ENCODE measurements around the gene PNPLA7.
"Not testable (repeated sequence)": the region's sequence is repeated elsewhere in the genome, so short reads cannot be mapped to it uniquely, and the experiment has no call there.

Gene PNPLA7

DNA sequence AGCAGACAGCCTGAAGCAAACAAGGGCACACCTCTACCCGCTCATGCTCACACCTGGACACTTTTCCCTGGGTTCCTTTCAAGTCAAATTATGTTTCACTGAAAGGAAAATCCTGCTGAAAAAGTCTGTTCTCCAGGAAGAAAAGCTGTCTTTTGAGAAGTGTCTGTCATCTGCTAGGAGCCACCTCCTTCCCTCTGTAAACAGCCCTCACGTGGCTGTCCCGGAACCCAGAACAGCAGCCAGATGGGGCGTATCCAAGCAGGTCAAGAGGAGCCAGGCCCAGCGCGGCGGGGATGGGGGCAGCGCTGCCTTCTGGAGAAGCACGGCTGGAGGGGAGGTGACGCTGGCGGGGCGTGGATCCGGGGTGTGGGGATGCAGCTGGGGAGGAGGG lies at the start of gene PNPLA7:
Gene PNPLA7, minus strand, starts transcription at position 172 of the 391 bp plus-strand sequence. CDS start 205 bp downstream, outside the sequence.
- peak in 1 of 2 donors; percentile 14 for DNase-seq (ENCODE audit: low read depth in 2 of 2, low spot score in 1 of 2)

DNA sequence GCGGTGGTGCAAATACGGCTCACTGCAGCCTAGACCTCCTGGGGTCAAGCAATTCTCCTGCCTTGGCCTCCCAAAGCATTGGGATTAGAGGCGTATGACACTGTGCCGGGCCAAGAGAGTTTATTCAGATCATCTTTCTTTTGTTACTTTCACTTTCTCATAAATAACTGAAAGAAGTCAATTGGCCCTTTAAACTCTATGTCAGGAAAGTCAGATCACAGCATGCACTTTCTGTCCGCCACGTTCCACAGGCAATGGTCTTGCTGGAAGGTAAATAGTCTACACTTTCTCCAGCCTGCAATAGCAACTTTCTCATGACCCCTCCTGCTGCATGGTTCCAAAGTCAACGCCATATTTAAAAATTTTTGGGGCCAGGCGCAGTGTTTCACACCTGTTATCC lies 48.7 kb upstream of the PNPLA7 start:
- DNase-seq (ENCODE audit: low read depth in 2 of 2, low spot score in 1 of 2), result no peak

DNA sequence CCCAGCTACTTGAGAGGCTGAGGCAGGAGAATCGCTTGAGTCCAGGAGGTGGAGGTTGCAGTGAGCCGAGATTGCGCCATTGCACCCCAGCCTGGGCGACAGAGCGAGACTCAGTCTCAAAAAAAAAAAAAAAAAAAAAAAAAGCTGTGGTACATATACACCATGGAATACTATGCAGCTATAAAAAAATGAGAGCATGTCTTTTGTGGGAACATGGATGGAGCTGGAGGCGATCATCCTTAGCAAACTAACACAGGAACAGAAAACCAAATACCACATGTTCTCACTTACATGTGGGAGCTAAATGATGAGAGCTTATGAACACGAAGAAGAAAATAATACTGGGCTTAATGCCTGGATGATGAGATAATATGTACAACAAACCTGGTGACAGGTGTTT lies 46.4 kb upstream of the PNPLA7 start:
- DNase-seq (ENCODE audit: low read depth in 2 of 2, low spot score in 1 of 2), result not testable (repeated sequence)

DNA sequence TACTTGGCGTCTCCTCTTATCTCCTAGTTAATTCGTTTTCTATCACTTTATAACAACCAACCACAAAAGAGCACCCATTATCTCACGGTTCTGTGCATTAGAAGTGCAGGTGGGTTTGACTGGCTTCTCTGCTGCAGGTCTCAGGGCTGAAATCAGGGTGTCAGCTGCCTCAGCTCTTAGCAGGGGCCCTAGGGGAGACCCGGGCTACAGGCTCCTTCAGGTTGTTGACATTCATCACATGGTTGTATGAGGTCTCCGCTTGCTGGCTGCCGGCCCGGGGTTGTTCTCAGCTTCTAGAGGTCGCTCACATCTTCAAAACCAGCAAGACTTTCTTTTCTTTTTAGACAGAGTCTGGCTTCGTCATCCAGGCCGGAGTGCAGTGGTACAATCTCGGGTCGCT lies 43.0 kb upstream of the PNPLA7 start:
- DNase-seq (ENCODE audit: low read depth in 2 of 2, low spot score in 1 of 2), result no peak

DNA sequence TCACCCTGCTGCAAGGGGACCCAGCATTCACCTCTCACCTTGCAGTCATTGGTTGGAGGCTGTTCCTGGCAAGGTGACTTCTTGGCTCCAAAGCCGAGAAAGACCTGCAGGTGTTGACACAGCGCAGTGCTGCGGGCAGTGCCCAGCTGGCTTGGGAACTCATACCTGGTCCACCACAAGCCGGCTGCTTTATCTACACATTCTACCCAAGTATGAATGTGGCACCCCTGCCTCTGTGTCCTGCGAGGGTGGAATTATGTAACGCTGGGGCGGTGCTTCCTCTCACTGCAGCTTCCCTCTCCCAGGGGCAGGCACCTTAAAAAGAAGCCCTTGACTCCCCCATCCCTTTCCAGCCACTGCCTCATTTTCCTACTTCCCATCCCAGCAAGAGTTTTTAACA lies 42.6 kb upstream of the PNPLA7 start:
- DNase-seq (ENCODE audit: low read depth in 2 of 2, low spot score in 1 of 2), result no peak

DNA sequence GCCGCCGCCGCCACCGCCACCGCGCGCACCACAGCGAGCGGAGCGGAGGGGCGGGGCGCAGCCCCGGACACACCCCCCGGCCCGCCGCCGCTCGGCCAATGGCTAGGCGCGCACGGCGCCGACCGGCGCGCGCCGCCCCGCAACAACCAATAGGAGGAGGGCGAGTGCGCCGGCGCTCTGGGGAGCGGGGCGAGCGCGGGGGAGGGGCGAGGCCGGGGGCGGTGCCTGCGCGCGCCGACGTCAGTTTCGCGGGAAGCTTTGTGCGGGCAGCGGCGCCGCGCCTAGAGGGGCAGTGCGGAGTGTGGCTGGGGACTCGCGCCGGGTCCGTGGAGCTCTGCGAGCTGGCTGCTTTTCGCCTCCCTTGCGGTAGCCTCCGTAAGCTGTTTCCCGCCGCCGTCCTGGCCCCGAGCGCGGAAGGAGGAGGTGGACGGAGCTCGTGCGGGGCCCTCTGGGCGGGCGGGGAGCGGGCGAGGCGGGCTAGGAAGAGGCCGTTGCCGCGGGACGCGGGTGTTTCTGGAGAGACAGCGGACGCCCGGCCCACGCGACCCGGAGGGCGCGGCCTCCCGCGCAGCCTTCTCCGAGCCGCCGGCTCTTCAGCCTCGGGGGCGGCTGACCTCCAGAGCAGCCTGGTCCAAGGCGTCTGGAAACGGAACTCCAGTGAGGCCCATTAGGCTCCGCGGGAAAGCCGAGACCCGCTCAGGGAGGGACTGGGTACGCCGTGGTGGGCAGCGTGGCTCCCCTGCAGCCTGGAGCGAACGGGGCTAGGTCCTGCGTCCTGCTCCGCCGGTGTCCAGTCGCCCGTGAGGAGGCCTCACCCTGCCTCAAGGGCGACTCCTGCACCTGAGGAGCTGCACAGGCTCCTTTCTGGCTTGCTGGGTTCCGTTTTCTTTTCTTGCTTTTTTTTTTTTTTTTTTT lies 40.5 kb upstream of the PNPLA7 start, which contains the start of gene ZMYND19:
Gene ZMYND19, minus strand, starts transcription at position 44 of the 915 bp plus-strand sequence. CDS start 249 bp downstream, outside the sequence.
- peak; percentile 73 to 84 for DNase-seq (ENCODE audit: low read depth in 2 of 2, low spot score in 1 of 2)

DNA sequence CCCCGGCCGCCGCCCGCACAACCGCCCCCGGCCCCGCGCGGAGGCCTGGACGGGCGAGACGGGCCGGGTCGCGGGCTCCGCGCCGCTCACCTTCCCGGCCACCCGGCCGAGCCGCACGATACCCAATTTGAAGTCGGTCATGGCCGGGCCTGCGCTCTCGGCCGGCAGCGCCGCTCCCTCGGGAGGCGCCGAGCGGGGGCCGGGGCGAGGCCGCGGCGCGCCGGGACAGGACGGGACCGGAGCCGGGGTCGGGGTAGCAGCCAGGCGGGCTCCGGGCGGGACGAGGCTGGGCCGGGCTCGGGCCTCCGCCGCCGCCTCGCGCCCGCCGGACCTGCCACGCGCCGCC lies 39.9 kb upstream of the PNPLA7 start:
- no peak for DNase-seq (ENCODE audit: low read depth in 2 of 2, low spot score in 1 of 2)

DNA sequence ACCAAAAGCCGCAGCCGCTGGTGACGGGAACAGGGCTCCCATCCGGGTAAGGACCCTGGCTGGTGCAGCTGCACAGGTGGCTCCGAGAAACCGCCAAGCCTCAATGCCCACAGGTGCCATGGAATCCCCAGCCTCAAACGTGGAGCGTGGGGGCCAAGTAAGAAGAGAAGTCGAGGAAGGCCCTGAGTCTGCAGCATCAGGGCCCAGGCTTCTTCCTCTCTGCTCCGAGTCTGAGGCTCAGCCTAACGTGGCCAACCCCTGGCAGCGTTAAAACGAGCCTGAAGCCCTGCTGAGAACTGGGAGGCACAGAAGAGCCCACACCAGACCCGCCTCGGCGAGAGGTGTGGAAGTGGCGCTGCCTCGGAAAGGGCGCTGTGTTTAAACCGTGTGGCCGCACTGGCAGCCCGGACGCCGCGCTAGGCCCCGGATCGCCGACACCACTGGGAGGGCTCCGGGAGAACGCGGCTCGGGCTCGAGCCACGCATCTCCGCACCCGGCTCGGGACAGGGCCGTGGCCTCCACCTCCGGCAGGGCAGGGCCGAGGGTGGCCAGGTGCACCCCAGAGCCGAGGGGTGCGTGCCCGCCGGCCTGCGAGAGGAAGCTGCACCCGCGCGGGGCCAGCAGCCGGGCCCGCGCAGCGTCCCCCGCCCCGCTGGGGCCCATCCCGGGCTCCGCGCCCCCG lies 39.4 kb upstream of the PNPLA7 start:
- DNase-seq (ENCODE audit: low read depth in 2 of 2, low spot score in 1 of 2), result no peak

DNA sequence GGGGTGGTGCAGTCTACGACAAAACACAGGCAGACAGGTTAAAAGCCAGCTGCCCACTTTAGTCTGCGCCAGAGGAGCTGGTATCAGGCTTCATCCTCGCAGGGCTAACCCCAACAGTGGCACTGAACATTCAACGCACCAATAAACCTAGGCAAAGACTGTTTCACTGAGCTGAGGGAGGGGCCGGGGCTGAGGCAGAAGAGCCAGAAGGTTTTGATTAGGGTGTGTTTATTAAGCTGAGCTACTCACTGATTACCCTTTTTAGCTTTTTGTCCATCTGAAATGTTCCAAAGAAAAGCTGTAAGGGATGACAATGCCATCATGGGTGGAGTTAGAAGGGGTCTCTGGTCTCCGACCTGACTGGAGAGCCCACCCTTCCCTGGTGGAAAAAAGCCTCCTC lies 38.7 kb upstream of the PNPLA7 start:
- DNase-seq (ENCODE audit: low read depth in 2 of 2, low spot score in 1 of 2), result no peak

DNA sequence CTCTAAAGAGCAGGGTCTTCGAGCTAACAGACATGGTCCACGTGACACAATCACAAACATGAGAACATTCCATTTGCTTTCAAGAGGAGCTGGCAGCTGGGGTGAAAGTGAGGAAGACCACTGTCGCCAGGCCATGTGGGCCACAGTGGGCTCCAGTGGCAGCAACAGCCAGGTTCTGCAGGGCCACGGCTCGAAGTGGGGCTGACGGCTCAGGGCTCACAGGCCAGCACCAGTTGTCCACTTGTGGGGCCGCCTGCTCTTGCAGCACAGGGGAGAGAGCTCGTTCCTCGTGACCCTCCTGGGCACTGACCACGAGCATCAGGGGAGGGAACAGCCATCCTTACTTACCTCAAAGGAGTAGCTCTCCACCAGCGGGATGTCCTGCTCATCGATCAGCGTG lies 38.1 kb upstream of the PNPLA7 start:
- DNase-seq (ENCODE audit: low read depth in 2 of 2, low spot score in 1 of 2), result no peak

DNA sequence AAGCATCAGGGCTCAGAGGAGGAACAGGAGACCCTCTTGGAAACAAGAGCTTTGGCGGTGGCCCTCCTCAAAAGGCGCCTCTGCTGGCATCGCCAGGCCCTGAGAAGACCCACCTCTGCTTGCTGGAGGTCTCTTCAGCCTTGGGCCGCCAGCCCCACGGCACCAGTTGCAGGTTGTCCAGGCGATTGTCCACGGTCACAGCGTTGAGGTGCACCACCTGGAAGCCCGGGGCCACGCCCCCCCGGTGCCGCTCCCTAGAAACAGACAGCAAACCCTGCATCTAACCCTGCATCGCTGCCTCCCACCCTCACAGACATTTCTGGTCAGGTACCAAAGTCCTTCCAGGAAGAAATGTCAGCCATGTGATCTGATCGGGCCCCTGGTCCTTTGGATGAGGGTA lies 36.7 kb upstream of the PNPLA7 start:
- no peak for DNase-seq (ENCODE audit: low read depth in 2 of 2, low spot score in 1 of 2)

DNA sequence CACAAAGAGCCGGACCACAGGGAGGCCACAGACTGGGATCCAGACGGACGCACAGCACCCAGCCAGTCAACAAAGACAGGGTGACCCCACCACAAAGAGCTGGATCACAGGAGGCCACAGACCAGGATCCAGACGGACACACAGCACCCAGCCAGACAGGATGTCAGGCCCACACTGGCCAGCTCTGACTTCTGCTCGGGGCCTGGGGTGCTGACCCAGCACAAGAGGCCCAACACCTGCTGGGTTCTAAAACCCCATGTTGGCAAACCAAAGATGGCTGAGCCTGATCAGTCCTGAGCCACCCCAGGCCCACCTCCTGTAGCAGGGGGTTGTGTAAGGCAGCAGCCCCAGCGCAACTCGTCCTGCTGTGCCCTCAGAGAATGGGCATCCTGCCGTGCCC lies 33.8 kb upstream of the PNPLA7 start:
- no peak for DNase-seq (ENCODE audit: low read depth in 2 of 2, low spot score in 1 of 2)

DNA sequence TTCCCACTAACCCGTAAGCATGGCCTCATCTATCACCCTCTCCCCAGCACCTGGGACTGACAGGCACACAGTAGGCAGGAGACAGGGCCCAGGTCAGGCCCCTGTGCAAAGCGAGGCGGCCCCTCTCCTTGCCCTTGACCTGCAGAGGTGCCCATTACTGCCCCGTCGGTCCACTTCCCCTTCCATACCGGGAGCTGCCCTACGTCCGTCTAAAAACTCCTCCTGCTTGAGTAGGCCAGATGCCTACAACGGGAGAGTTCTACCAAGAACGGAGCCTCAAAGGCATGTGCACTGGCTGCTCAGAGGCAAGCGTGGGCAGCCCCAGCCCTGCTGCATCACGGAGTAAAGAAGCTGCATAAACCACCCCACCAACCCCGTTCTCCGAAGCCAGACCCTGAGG lies 33.1 kb upstream of the PNPLA7 start:
- DNase-seq (ENCODE audit: low read depth in 2 of 2, low spot score in 1 of 2), result no peak

DNA sequence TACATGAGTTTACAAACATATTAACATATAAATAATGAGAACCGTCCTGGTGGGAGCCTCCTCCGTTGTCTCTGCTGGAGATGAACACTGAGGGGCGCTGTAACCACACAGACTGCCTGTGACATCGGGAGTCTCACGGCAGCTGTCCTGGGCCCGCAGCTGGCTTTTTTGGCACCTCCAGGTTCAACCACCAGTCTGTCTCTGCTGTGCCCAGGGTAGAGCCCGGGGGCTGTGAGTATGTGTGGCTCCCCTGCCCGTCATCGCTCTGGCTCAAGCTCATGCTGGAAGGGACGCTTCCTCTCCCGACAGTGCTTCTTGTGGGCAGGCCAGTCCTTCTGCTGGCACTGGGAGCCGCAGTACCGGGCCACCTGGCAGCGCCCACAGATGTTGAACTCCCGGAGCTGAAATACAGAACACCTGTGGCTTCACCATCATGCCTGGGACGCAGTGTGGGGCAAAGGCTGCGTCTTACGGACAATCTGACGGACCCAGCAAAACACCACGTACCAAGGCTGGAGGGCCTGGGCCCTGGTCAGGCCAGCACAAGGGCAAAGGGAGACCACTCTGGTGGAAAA lies 32.2 kb upstream of the PNPLA7 start:
- no peak for DNase-seq (ENCODE audit: low read depth in 2 of 2, low spot score in 1 of 2)

DNA sequence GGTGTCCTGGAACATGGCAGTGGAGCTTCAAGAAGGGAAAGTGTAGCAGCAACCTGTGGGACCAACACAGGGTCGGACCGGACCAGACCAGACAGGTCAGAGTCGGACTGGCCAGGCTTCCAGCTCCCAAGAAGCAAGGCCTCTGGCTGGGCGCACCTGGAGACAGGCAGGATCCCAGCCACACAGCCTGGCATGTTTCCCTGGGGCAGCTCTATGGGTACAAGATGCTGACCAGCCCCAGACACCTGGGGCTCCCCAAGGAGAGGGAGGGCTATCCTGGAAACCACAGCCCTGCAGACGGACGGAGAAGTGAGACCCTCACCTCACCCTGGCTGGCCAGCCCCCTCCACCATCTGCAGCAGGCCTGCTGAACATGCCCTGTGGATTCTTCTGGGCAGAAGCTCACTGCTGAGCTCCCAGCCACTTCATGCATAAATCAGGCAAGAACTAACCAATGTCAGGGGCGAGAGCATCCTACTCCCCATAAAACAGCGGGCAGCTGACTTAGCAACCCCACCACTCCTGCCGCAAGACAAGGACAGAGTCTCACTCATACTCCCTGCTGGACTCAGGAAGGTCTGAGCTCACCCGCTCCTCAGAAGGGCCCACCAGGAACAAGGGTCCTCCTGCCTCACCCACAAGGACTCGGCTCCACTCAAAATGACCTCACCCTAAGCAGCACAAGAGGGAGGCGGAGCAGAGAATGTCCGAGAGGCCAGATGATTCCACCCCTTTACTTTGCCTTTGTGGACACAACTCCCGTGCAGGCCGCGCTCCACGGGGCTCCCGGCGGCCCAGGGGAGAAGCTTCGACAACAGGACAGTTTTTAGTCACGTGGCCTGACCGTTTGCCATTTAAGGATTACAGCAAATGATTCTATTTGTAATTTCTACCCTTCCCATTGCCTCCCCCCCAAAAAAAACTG lies 31.4 kb upstream of the PNPLA7 start:
- no peak for DNase-seq (ENCODE audit: low read depth in 2 of 2, low spot score in 1 of 2)

DNA sequence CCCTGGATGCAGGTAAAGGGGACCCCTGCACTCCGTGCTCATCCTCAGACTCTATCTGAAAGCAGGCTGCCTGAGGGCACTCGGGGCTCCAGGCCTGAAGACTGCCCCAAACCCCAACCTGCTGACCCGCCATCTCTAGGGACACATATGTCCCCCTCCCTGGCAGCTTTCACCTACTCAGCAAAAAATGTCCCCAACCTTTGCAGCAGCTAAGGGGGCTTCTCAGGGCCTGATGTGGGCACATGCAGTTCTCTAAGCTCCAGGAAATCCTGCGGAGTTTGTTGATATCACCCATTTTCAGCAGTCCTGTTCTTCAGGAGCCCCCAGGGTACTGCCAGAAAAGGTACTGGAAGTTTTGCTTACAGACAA lies 30.7 kb upstream of the PNPLA7 start:
- no peak for DNase-seq (ENCODE audit: low read depth in 2 of 2, low spot score in 1 of 2)

DNA sequence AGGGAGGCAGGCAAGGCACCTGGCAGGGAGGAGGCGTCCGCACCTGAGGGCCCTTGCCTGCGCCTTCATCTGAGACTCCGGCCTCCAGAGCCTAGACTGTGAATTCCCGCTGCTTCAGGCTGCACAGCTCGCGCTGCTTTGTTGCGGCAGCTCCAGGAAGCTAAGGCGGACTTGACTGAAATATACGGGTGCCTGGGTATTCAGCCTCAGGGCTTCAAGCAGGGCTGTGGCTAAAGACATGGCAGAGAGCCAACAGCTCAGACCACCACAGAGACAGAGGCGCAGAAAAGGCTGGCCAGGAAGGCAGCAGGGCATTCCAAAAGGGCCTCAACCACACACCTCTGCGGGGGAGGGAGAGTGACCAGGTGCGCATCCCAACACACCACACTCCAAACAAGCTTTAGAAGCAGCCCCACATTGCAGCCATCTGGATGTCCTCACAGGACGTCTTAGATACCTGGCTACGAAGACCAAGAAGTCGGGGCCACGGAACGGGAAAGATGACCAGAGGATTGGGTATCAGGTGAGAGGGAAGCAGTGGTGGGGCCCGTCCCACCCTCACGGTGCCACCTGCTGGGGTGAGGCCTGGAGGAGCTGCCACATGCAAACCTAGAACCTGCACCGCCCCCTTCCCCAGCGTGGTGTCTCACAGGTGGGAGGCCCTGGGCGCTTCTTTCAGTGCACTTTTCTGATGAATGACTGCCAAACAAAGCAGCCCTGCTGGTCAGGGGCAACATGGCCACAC lies 30.2 kb upstream of the PNPLA7 start:
- DNase-seq (ENCODE audit: low read depth in 2 of 2, low spot score in 1 of 2), result no peak

DNA sequence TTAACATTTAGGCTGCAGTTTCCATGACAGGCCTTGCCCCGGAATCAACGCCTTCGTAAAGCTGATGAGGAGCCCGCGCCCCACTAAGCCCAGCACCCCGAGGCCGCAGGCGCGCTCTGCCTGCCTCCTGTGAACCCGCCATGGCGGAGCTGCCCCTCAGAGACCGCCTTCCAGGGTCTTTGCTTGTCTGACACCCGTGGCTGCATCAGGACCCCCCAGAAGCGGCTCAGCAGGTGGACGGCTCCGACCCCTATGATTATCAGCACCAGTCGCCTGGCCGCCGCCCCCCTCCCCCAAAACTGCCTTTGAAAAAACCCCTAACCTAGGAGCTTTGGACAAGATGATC lies 29.0 kb upstream of the PNPLA7 start:
- DNase-seq (ENCODE audit: low read depth in 2 of 2, low spot score in 1 of 2), result no peak

DNA sequence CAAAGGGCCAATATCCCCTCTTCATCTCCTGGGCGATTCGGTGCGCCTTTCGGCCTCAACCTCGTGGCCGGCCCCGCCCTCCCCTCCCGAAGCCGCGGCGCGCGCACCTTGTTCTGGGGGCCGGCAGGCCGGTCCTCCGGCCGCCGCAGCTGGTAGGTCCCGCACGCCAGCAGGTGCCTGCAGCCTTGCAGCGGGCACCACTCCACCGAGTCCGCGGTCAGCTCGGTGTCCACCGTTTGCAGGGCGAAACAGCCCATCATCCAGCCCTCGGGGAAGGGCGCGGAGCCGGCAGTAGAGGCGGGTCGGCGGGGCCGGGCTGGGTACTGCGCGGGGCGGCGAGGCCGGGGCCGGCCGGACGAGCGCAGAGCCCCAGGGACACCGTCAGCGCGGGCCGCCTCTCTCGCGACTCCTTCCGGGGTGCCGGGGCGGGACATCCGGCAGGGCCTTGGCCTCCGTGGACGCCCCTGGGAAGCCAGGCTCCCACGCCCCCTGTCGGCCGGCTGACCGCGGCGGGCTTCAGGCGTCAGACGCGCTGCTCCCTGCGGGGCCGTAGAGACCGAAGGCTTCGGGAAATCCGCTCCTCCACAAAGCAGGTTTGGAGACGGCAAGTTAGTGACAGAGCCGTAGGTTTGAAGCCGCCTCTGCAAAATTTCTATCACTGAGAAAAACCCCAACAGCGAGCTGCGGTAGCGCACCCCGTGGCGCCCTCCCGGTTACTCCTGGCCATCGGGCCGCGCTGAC lies 28.5 kb upstream of the PNPLA7 start, which contains the start of gene DPH7:
Gene DPH7, minus strand, starts transcription at position 408 of the 741 bp plus-strand sequence. Its CDS starts 148 bp downstream, at position 260.
- DNase-seq (ENCODE audit: low read depth in 2 of 2, low spot score in 1 of 2), result peak; percentile 92 to 94
